Colon (tissue), 2 donors: ENCODE results near the gene CREB3.

Experiments
- FAIRE-seq: peaks from 2 replicates; lab custom pipeline; 2012; peaks lifted over from hg19 to GRCh38; lab: Jason Lieb, UNC
- donor health status: control.
- donor health status: control.

The CREB3 gene

GRCh38 chr9:35727676-35728040 is 4.8 kb upstream of the CREB3 start:
- FAIRE-seq, result no peak

DNA sequence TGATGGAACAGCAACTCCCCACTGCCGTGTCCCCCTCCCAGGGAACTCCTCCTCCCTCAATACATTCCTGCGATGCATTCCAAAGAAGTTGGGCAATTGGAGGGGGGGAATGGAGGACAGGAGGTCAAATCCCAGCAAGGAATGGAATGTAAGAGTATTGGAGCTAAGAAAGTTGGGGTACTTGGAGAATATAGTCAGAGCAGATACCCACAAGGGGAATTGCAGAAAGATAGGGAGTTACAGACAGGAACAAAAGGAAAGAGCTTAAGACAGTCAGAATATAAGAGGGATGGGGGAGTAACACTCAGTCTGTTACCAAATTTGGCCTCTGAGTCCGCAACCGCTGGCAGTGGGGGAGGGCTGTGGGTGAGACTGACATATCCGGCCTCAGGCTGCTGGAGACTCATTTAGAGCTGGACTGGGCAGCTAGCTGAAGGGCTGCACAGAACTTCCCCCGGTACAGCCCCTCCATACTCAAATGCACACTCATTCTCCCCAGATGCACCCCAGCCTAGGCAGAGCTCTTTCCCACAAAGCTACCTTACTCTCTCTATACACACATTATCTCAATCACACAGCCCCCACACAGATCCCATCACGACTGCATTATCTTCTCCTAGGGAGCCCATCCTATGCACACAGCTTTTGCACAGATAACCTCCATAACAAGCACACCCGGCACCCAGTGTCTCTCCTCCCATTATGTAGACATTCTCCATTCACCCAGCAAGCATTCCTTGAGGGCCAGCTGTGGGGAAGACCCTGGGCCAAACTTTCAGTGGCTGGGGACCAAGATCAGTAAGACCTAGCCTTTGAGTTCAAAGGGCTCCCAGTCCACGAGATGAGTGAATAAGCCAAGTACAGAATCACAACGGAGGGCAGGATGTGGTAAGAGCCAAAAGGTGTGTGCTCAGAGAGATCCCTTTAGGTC is 4.2 kb upstream of the CREB3 start:
- FAIRE-seq, result no peak

- no peak for FAIRE-seq
These were observed 3.4 kb upstream of the CREB3 start for GRCh38 chr9:35729101-35729500.

GRCh38 chr9:35729700-35730485 is 2.6 kb upstream of the CREB3 start:
- no peak for FAIRE-seq

DNA sequence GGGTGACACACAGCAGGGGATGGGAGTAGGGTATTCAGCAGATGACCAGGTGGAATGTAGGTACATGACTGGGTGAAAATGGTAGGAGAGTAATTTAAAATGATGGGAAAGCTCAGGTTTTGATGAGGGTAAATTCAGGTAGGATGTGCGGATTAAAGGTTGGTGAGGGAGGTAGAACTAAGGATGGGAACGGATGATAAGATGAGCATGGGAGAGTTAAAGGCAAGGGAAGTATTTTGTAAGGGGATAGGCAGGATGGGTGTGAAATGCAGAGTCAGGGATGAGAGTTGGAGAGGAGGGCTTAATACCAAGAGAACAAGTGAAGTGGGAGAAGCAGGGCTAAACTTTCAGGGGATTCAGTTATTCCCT is 2.0 kb upstream of the CREB3 start:
- no peak for FAIRE-seq

GRCh38 chr9:35731415-35732184 is 866 bp upstream of the CREB3 start:
- no peak for FAIRE-seq

GRCh38 chr9:35732800-35733541 is 505 bp downstream of the CREB3 start:
- FAIRE-seq, result no peak

DNA sequence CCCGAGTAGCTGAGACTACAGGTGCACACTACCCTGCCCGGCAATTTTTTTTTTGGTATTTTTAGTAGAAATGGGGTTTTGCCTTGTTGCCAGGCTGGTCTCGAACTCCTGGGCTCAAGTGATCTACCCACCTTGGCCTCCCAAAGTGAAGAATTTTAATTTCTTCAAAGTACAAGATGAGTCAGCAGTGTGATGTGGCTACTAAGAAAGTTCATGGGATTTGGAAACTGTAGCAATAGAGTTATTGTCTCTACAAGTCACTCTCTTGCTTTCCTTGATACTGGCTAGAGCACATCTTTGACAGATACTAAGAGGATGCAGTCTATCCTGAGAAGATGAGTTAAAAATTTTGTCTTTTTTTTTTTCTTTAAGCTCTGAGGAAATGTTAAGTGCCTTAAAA is 1.6 kb downstream of the CREB3 start:
- FAIRE-seq, result no peak

DNA sequence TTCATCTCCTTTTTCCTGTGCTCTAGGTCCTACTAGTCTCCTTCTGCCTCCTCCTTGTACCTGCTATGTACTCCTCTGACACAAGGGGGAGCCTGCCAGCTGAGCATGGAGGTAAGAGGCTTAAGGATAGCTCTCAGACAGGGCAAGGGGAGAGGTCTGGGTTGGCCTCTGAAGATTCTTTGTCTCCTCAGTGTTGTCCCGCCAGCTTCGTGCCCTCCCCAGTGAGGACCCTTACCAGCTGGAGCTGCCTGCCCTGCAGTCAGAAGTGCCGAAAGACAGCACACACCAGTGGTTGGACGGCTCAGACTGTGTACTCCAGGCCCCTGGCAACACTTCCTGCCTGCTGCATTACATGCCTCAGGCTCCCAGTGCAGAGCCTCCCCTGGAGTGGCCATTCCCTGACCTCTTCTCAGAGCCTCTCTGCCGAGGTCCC is 3.8 kb downstream of the CREB3 start:
- no peak for FAIRE-seq

GRCh38 chr9:35737143-35737542 is 4.7 kb downstream of the CREB3 start:
- no peak for FAIRE-seq

- no peak for FAIRE-seq
These were observed 5.7 kb downstream of the CREB3 start for GRCh38 chr9:35738186-35738585.

GRCh38 chr9:35738924-35739323 is 6.5 kb downstream of the CREB3 start:
- FAIRE-seq, result no peak

GRCh38 chr9:35740243-35740642 is 7.8 kb downstream of the CREB3 start:
- FAIRE-seq, result no peak

- no peak for FAIRE-seq
These were observed 9.3 kb downstream of the CREB3 start for GRCh38 chr9:35741740-35742139.

GRCh38 chr9:35743452-35743851 is 11.0 kb downstream of the CREB3 start:
- no peak for FAIRE-seq

DNA sequence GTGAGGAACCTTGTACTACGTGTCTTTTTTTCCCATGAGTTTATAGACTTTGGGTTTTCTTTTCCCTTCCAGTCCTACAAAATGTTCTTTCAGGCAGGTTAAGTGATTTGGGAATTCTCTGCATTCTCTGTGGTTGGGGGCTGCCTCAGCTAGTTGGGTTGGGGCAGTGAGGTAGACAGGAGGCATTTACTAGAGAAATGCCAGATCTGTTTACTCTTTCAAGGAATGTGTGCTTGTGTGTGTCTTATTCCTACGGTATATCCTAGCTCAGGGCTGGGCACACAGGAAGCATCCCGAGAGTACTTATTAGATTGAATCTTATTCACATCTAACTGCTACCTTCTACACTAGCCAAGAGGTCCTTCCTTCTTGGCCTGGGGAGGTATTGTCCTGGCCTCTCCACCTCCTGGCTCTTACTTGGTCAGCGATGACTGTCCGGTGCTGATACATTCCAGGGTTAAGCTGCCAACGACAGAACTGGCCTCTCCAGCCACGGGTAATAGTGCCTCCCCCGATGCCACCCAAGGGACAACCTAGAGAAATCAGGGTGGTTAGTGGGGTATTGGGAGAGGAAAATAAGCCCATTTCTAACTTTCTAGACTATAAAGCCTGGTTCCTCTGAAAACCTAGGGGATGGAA is 11.5 kb downstream of the CREB3 start:
- FAIRE-seq, result no peak

GRCh38 chr9:35745569-35745968 is 13.1 kb downstream of the CREB3 start:
- no peak for FAIRE-seq

DNA sequence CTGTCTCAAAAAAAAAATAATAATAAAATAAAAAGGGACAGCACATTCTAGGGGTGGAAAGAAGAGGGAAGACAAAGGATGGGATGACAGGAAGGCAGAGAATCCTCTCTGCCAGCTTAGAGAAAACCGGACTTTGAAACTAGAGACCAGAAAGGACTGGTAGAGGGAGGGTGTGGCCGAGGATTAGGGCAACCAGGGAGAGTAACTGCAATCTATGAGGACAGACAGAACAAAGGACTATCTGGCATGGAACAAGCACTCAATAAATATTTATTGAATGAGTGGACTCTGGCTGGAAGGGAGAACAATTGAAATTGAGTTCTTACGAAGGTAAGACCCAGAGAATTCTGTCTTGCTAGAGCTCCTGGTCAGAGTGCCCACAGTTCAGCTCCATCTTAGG is 14.1 kb downstream of the CREB3 start:
- FAIRE-seq, result no peak

DNA sequence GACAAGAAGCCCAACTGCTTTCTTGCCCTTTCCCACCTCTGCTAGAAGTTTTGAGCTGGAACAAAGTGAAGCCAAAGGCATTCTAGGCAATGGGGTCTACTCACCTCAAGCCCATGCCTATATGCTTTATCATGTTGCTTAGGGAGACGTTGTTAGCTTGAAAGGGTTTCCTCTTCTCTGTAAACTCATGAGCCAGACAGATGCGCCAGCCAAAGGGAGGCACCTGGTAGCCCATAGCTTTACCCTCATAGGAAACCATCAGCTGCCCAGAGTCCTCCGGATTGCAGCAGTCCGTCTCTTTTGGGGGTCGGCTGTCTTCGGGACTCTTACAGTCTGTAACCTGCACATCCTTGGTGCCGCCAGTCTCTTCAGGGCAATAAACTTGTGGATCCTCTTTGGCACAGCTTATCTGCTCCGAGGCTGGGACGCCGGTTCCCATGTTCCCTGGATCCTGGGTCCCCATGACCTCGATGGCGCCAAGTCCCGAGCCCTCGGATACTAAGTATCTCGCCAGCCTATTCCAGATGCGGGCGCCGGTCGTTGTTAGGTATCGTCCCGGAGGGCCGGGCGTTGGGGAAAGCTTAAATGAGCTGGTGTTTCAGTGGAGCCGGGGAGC is 15.9 kb downstream of the CREB3 start:
- no peak for FAIRE-seq

GRCh38 chr9:35748858-35749514 is 16.5 kb downstream of the CREB3 start, which contains the start of the genes GBA2 and RGP1:
TSS of gene GBA2 (minus strand) at chr9:35749228. CDS start at chr9:35748704, 524 bp downstream.
TSS of gene RGP1 (plus strand) at chr9:35749287. CDS start at chr9:35749756, 469 bp downstream.
- no peak for FAIRE-seq
